Colon (tissue), 2 donors: ENCODE data around the gene SCNN1A.
"Not testable (repeated sequence)": the region's sequence is repeated elsewhere in the genome, so short reads cannot be mapped to it uniquely, and the experiment has no call there.

ENCODE experiments used
- FAIRE-seq: peaks from 2 replicates; lab custom pipeline; 2012; peaks lifted over from hg19 to GRCh38; lab: Jason Lieb, UNC
- donor health status: control.
- donor health status: control.

The SCNN1A gene

GRCh38 chr12:6347367-6348338 lies 27.7 kb downstream of the SCNN1A start:
- FAIRE-seq: no peak

- no peak for FAIRE-seq
Observed at GRCh38 chr12:6346942-6347341, 28.4 kb downstream of the SCNN1A start.

GRCh38 chr12:6346235-6346832 lies 29.0 kb downstream of the SCNN1A start:
- FAIRE-seq: no peak

- no peak for FAIRE-seq
Observed at GRCh38 chr12:6345319-6346091, 29.9 kb downstream of the SCNN1A start.

- FAIRE-seq: not testable (repeated sequence)
Observed at GRCh38 chr12:6344101-6344660, 31.2 kb downstream of the SCNN1A start.

- no peak for FAIRE-seq
Observed at GRCh38 chr12:6343518-6343917, 31.8 kb downstream of the SCNN1A start.

GRCh38 chr12:6342140-6342889 lies 33.0 kb downstream of the SCNN1A start:
- no peak for FAIRE-seq

GRCh38 chr12:6341417-6342139 lies 33.8 kb downstream of the SCNN1A start, which contains the start of gene TNFRSF1A:
TSS of gene TNFRSF1A (minus strand) at chr12:6342076. CDS start at chr12:6341814, 262 bp downstream.
- no peak for FAIRE-seq

GRCh38 chr12:6340745-6341416 lies 34.5 kb downstream of the SCNN1A start:
- FAIRE-seq: no peak

GRCh38 chr12:6340032-6340638 lies 35.2 kb downstream of the SCNN1A start:
- no peak for FAIRE-seq

GRCh38 chr12:6338955-6339354 lies 36.4 kb downstream of the SCNN1A start:
- no peak for FAIRE-seq

GRCh38 chr12:6338536-6338935 lies 36.8 kb downstream of the SCNN1A start:
- not testable (repeated sequence) for FAIRE-seq

GRCh38 chr12:6337958-6338433 lies 37.4 kb downstream of the SCNN1A start:
- FAIRE-seq: no peak

GRCh38 chr12:6336889-6337853 lies 38.2 kb downstream of the SCNN1A start:
- FAIRE-seq: no peak

- no peak for FAIRE-seq
Observed at GRCh38 chr12:6336079-6336888, 39.1 kb downstream of the SCNN1A start.

- no peak for FAIRE-seq
Observed at GRCh38 chr12:6335451-6336078, 39.8 kb downstream of the SCNN1A start.

GRCh38 chr12:6334940-6335450 lies 40.4 kb downstream of the SCNN1A start:
- FAIRE-seq: no peak
